Measurements from ENCODE around the gene EVC.

EVC gene

DNA sequence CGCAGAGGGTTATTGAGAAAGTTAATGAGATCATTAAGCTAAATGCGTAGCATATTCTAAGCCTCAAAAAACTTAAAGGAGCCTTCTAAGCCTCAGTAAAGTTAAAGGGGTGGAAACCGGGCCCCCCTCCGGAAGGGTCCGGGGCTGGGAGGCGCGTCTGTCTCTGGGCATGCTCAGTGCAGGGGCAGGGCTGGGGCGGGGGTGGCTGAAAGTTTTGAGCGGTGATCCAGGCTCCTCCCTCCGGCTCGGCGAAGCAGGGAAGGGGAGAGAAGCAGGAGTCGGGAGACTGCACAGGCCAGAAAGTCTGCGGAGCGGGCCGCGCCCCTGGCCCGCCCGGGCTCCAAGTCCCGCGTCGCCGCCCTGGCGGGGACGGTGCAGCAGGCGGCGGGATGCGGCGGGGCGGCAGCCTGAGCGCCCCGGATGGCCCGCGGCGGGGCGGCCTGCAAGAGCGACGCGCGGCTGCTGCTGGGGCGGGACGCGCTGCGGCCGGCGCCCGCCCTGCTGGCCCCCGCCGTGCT is at the start of gene EVC:
TSS of gene EVC (plus strand) at position 241 of the 518 bp plus-strand sequence. CDS start at position 421, 180 bp downstream.
- DNase-seq (ENCODE audit: extremely low spot score, insufficient read length, low read depth): no peak
- no peak for FAIRE-seq

DNA sequence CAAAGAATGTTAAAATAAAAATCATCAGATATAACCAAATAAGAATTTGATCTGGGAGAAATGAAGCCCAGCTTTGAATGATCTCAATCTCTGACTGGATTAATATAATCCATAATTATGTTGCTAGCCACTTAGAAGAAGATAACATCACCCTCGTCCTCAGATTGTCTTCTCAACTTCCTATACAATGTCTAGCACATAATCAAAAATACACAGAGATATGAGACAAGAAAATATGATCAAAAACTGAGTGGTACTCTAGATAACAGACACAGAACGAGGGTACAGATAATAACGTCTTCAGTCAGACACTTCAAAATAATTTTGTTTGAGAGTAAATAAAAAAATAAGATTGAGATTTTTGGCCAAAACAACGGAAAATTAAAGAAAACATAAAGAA is 49.8 kb upstream of the EVC start:
- no peak for FAIRE-seq
- no peak for DNase-seq (ENCODE audit: extremely low spot score, insufficient read length, low read depth)

DNA sequence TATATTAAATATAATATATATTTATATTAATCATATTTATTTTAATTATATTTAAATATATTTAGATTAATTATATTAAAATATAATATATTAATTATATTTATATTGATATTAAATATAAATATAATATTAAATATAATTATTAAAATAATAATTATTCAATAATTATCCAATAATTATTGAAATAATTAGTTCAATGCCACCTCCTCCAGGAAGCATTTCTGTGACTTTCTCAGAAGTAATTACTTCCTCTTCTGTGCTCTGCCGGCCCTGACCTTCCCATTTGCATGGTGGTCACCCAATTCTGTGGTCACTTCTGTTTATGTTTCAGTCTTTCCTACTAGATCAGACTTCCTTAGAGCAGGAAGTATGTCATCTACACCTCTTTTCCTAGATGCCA is 48.4 kb upstream of the EVC start:
- FAIRE-seq (no peak), DNase-seq (ENCODE audit: extremely low spot score, insufficient read length, low read depth) (no peak)

GRCh38 chr4:5664778-5665177 is 46.2 kb upstream of the EVC start:
- DNase-seq (ENCODE audit: extremely low spot score, insufficient read length, low read depth) (no peak), FAIRE-seq (no peak)

- no peak for DNase-seq (ENCODE audit: extremely low spot score, insufficient read length, low read depth)
- no peak for FAIRE-seq
Measured at GRCh38 chr4:5666741-5667140, 44.3 kb upstream of the EVC start.

DNA sequence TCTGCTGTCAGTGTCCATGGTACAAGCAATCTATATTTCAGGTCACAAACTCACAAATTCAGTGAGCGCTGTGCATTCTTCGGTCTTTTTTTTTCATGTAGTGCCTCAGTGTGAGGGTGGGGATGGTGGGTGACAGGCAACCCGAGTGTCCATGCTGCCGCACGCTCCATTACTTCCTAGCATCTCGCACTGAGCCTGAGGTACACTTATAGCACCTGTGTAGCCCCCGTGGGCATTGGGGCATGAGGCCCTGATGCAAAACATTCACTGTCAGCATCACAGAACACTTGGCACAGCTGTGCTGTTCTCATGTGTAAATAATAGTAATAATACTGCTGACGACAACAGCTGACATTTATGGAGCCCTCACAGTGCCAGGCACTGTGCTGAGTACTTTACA is 34.2 kb upstream of the EVC start:
- FAIRE-seq: no peak
- no peak for DNase-seq (ENCODE audit: extremely low spot score, insufficient read length, low read depth)

- DNase-seq (ENCODE audit: extremely low spot score, insufficient read length, low read depth): no peak
- no peak for FAIRE-seq
Measured at GRCh38 chr4:5678977-5679376, 32.0 kb upstream of the EVC start.

DNA sequence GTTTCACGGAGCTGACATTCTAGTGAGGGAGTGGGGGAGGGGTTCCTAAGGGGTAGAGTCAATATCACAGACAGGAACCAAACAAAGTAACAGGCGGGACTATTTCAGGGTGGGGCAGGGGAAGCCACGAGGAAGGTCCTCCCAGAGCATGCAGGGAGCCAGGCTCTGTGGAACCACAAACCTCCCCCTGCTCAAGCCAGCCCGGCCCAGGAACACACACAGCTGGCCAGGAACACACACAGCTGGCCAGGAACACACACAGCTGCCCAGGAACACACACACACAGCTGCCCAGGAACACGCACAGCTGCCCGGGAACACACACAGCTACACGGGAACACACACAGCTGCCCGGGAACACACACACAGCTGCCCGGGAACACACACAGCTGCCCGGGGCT is 27.4 kb upstream of the EVC start:
- FAIRE-seq: no peak
- DNase-seq (ENCODE audit: extremely low spot score, insufficient read length, low read depth): no peak

- FAIRE-seq (no peak), DNase-seq (ENCODE audit: extremely low spot score, insufficient read length, low read depth) (no peak)
Measured at GRCh38 chr4:5685296-5685695, 25.7 kb upstream of the EVC start.

- FAIRE-seq (no peak), DNase-seq (ENCODE audit: extremely low spot score, insufficient read length, low read depth) (no peak)
Measured at GRCh38 chr4:5686338-5686737, 24.7 kb upstream of the EVC start.

- no peak for DNase-seq (ENCODE audit: extremely low spot score, insufficient read length, low read depth)
- no peak for FAIRE-seq
Measured at GRCh38 chr4:5689065-5689464, 21.9 kb upstream of the EVC start.

- FAIRE-seq: no peak
- no peak for DNase-seq (ENCODE audit: extremely low spot score, insufficient read length, low read depth)
Measured at GRCh38 chr4:5691491-5692132, 19.4 kb upstream of the EVC start.

GRCh38 chr4:5693871-5694270 is 17.1 kb upstream of the EVC start:
- DNase-seq (ENCODE audit: extremely low spot score, insufficient read length, low read depth): no peak
- no peak for FAIRE-seq

DNA sequence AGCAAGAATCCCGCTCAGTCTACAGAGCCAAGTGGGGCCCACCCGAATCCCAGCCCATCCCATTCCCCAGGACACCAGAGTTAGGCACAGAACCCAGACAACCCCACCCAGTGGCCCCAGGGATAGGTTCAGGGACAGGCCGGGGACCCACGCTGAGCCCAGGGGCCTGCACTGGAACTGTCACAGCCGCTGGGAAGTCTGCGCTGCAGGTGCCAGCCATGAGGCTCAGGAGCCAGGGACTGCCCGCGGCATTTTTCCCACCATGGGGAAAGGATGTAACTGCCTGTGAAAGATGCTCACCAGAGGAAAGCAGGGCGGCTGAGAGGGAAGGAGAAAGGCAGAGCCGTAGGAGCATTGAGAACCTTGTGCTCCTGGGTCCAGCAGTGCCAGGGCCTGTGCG is 14.7 kb upstream of the EVC start:
- DNase-seq (ENCODE audit: extremely low spot score, insufficient read length, low read depth) (no peak), FAIRE-seq (no peak)

- DNase-seq (ENCODE audit: extremely low spot score, insufficient read length, low read depth): no peak
- FAIRE-seq: no peak
Measured at GRCh38 chr4:5700459-5700858, 10.5 kb upstream of the EVC start.

GRCh38 chr4:5701971-5702370 is 9.0 kb upstream of the EVC start:
- FAIRE-seq (no peak), DNase-seq (ENCODE audit: extremely low spot score, insufficient read length, low read depth) (no peak)

DNA sequence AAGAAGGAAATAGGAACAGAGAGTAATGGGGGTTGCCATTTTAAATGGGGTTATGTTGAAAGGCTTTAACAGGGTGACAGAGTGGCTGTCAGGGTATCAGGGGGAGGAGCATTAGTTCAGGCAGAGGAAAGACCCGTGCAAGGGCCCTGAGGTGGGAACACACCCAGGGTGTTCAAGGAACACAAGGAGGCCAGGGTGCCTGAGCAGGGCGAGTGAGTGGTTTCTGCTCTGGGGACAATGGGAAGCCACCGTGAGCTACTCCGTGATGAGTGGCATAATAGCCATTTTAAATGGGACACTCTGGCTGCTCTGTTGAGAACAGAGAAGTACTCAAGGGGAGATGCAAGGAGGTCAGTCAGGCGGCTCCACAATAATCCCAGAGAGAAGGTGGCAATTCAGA is 7.2 kb upstream of the EVC start:
- no peak for DNase-seq (ENCODE audit: extremely low spot score, insufficient read length, low read depth)
- FAIRE-seq: no peak

GRCh38 chr4:5704276-5704675 is 6.7 kb upstream of the EVC start:
- DNase-seq (ENCODE audit: extremely low spot score, insufficient read length, low read depth): no peak
- FAIRE-seq: no peak

DNA sequence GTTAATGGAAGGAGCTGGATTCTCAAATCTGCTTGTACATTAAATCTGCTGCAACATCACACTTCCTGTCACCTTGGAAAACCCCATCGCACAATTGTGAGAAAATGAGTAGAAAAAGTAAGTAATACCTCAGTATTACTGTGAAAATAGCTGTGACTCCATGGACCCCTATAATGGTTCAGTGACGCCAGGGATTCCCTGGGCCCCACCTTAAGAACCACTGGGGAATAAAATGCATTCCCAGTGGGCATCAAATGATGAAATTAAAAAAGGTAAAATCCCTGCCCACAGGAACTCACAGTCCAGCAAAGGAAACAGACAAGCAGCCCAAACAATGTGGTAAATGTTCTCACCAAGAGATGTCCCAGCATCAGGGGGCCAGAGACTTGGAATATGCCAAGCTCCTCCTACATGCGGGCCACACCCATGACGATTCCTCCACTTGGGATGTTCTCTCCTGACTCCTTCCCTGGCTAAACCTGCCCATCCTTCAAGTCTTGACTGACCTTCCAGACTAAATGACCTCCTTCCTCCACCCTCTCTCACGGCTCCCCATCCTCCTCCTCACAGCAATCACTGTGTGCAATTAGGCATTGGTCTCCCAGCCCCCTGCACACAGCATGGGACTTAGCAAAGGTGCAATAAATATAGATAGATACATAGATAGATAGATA is 5.2 kb upstream of the EVC start:
- FAIRE-seq (no peak), DNase-seq (ENCODE audit: extremely low spot score, insufficient read length, low read depth) (no peak)

DNA sequence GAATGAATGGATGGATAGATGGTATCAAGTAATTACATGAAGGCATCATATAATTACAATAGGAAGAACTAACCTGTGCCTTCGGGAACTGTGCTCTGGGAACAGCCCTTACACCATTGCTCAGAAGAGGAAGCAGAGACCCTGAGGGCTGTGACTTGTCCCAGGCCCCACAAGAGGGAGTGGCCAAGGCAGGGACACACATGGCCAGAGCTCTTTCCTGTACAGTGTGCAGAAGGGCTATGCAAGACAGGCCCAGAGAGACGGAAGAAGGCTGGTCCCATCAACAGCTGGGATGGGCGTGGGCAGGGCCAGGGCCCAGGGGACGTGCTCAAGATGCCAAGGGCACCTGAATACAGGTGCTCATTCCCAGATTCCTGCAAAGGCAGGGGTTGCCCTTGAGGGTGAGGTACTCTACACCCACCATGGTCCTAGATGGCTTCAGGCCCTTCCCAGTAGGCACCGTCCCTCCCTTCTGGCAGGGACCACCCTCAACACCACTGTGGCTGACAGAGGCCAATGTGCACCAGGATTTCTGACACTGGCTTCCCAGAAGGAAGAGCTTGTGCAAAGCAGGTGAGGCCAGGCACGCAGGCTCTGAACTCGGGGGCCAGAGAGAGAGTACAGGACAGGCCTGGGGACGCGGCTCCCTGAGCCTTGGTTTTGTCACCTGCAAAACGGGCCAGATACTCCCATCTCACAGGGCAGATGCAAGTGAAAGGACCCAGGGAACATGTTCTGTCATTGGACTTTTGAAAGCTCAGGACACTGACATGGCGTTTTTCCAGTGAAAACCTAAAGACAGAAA is 4.3 kb upstream of the EVC start:
- no peak for DNase-seq (ENCODE audit: extremely low spot score, insufficient read length, low read depth)
- no peak for FAIRE-seq

DNA sequence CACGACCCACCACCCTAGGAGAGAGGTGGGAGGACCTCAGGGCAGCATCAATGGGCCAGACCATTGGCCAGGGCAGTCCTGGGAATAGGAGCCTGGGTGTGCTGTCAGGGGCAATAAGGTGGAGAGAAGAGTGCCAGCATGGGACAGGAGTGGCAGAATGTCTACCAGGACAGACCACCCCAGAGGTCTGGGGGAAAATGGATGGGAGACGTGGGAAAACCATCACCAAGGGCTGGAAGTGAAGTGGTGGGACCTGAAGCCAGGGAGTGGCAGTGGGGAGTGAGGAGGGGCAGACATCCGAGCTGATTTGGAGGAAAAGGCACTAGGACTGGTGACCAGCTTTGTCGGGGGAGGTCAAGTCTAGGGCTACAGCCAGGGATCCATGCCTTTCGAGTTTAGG is 3.6 kb upstream of the EVC start:
- DNase-seq (ENCODE audit: extremely low spot score, insufficient read length, low read depth) (no peak), FAIRE-seq (no peak)
